GM19025 (cell line): Measurements from ENCODE around the gene RPTN.

ENCODE experiments used
- ATAC-seq: cut with Tn5 transposase; IDR thresholded peaks from one replicate; pipeline ENCODE4 v1.9.1; 2021; ENCODE audit warnings: mild to moderate bottlenecking, low read depth, moderate library complexity; ENCODE audit not compliant: unreplicated experiment

RPTN gene

DNA sequence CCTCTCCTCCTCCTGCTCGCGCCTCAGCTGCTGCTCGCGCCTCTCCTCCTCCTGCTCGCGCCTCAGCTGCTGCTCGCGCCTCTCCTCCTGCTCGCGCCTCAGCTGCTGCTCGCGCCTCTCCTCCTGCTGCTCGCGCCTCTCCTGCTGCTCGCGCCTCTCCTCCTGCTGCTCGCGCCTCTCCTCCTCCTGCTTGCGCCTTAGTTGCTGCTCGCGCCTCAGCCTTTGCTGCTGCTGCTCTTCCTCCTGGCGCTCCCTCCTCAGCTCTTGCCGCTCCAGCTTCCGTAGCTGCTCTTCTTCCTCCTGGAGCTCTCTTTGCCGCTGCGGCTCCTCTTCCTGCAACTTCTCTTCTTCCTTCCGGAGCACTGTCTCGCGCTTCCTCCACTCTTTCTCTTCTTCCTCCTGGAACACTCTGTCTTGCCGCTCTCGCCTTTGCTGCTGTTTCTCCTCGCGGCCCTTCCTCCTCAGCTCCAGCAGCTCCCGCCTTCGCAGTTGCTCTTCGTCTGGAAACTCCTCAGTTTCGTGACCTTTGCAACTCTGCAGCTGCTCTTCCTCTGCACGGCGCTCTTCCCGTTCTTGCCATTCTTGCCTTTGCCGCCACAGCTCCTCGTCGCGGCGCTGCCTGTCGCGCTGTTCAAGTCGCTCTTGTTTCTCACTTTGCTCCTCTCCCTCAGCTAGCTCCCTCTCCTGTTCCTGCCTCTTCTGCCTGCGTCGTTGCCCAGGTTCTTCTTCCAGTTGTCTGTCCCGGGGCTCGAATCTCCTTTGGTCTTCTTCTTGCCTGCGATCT is 46.7 kb downstream of the RPTN start:
- ATAC-seq = no peak

DNA sequence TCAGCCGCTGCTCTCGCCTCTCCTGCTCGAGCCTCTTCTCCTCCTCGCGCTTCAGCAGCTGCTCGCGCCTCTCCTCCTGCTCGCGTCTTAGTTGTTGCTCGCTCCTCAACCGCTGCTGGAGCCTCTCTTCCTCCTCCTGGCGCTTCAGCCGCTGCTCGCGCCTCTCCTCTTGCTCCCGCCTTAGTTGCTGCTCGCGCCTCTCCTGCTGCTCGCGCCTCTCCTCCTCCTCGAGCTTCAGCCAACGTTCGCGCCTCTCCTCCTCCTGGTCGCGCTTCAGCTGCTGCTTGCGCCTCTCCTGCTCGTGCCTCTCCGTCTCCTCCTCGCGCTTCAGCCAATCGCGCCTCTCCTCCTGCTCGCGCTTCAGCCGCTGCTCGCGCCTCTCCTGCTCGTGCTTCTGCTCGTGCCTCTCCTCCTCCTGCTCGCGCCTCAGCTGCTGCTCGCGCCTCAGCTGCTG is 47.5 kb downstream of the RPTN start:
- no peak for ATAC-seq

DNA sequence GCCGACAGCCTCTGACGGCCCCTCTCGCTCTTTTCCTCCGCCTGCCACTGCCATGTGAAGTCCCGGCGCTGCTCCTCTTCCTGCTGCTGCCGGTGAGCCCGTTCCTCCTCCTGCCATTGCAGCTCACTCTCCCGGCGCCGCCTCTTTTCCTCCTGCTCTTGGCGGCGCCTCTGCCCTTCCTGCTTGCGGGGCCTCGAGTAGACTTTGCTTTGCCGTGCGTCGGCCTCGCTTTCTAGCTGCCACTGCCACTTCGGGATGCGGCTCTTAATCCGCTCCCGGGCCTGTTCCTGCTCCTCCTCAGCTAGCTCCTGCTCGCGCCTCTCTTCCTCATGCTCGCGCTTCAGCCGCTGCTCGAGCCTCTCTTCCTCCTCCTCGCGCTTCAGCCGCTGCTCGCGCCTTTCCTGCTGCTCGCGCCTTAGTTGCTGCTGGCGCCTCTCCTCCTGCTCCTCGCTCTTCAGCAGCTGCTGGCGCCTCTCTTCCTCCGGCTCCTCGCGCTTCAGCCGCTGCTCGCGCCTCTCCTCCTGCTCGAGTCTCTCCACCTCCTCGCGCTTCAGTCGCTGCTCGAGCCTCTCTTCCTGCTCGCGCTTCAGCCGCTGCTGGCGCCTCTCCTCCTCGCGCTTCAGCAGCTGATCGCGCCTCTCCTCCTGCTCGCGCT is 48.0 kb downstream of the RPTN start:
- ATAC-seq = no peak

DNA sequence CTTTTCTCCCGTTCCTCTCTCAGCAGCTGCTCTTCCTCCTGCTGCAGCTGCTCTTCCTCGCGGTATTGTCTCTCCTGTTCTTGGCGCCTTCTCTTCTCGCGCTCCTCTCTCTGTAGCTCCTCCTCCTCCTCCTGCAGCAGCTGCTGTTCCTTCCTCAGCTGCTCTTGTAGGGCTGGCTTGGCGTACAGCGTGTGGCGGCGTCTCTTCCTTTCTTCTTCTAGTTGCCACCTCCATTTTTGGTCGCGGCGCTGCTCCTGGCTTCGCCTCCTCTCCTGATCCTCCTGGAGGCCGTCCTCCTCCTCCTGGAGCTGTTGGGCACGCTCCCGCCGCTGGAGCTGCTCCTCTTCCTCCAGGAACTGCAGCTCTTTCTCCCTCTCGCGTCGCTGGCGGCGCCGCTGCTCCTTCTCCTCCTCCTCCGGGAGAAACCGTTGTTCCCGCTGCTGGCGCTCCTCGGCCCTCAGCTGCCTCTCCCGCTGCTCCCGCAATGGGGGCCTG is 48.6 kb downstream of the RPTN start:
- ATAC-seq = no peak

DNA sequence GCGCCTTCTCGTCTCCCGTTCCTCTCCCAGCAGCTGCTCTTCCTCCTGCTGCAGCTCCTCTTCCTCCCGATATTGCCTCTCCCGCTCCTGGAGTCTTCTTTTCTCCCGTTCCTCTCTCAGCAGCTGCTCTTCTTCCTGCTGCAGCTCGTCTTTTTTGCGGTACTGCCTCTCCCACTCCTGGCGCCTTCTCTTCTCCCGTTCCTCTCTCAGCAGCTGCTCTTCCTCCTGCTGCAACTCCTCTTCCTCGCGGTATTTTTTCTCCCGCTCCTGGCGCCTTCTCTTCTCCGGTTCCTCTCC is 49.1 kb downstream of the RPTN start:
- no peak for ATAC-seq

DNA sequence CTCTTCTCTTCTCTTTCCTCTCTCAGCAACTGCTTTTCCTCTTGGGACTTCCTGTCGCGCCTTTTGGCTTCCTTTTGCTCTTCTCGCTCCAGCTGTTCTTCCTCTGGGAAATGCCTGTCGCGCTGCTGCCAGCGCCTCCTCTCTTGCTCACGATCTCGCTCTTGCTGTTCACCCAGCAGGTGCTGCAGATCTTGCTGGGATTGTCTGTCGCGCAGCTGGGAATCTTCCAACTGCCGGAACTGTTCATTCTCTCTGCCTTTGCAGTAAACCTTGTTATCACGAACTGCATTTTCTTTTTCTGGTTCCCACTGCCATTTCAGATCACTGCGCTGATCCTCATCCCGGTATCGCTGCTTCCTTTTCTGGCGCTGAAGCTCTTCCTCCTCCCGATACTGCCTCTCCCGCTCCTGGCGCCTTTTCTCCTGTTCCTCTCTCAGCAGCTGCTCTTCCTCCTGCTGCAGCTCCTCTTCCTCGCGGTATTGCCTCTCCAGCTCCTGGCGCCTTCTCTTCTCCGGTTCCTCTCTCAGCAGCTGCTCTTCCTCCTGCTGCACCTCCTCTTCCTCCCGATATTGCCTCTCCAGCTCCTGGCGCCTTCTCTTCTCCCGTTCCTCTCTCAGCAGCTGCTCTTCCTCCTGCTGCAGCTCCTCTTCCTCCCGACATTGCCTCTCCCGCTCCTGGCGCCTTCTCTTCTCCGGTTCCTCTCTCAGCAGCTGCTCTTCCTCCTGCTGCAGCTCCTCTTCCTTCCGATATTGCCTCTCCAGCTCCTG is 49.6 kb downstream of the RPTN start:
- no peak for ATAC-seq

DNA sequence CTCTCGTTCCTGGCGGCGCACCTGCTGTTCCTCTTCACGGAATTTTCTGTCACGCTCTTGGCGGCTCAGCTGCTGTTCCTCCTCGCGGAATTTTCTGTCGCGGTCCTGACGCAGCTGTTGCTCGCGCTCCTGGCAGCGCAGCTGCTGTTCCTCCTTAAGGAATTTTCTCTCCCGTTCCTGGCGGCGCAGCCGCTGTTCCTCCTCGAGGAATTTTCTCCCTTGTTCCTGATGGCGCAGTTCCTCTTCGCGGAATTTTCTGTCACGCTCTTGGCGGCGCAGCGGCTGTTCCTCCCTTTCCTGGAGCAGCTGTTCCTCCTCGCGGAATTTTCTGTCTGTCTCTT is 50.2 kb downstream of the RPTN start:
- no peak for ATAC-seq

DNA sequence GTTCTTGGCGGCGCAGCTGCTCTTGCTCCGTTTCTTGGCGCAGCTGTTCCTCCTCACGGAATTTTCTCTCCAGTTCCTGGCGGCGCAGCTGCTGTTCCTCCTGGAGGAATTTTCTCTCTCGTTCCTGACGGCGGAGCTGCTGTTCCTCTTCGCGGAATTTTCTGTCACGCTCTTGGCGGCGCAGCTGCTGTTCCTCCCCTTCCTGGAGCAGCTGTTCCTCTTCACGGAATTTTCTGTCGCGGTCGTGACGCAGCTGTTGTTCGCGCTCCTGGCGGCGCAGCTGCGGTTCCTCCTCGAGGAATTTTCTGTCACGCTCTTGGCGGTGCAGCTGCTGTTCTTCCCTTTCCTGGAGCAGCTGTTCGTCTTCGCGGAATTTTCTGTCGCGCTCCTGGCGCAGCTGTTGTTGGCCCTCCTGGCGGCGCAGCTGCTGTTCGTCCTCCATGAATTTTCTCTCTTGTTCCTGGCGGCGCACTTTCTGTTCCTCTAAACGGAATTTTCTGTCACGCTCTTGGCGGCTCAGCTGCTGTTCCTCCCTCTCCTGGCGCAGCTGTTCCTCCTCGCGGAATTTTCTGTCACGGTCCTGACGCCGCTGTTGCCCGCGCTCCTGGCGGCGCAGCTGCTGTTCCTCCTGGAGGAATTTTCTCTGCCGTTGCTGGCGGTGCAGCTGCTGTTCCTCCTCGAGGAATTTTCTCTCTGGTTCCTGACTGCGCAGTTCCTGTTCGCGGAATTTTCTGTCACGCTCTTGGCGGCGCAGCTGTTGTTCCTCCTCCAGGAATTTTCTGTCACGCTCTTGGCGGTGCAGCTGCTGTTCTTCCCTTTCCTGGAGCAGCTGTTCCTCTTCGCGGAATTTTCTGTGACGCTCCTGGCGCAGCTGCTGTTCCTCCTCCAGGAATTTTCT is 50.8 kb downstream of the RPTN start:
- no peak for ATAC-seq

DNA sequence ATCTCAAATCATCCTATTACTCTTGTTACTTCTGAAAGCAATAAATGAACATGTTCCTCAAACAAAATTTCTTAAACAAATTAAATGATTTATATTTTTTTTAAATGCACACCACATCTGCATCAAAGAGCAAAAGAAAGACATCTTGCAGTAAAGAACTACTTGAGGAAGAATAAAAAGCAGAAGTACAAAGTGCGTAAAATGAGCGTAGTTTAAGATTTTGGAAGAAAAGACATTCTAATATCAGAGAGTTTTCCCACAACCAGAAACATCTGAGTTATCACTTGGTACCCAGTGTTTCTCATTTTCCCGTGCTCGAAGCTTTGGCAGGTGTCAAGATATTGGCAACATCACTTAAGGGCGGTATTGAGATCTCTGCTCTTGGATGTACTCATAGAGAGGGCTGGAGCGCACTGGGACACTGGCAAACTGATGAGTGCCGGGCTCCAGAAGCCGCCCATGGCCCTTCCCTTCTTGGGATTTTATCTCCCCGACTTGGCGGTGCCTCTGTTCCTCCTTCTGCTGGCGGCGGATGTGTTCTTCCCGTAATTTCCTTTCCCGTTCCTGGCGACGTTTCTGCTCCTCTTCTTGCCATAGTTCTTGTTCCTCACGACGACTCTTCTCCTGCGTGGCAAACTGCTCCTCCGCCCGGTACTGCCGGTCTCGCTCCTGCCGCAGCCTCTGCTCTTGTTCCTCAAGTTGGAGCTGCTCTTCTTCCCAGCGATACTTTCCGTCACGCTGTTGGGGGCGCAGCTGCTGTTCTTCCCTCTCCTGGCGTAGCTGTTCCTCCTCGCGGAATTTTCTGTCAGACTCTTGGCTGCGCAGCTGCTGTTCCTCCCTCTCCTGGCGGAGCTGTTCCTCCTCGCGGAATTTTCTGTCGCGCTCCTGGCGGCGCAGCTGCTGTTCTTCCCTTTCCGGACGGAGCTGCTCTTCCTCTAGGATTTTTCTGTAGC is 51.7 kb downstream of the RPTN start:
- no peak for ATAC-seq

DNA sequence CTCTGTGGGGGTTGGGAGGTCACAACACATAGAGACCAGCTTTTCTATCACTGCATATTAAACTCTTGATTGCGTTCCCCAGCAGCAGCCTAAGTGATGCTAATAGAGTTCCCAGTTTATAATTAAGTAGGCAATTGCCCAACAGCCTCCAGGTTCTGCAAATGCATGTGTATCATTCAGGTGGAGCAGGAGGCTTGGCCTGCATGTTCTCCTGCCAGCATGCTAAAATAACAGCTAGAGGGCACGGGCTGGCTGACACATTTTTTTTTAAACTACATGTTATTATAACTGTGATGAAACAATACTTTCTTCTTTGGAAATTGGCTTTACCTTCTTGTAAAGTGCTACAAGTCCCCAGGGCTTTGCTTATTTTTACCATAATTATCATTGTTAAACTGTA is 54.2 kb downstream of the RPTN start:
- no peak for ATAC-seq
